Astrocyte (in vitro differentiated cells and primary cell): ENCODE results near the gene LCT. TPM values are rescaled to one million over a fixed set of nuclear protein-coding genes. Genes with fewer than 3 reads are reported as not detected.

Experiments
- total RNA-seq: library from RNA; stranded (reverse); gene quantifications from 2 replicates; pipeline ENCODE4 v1.2.1, GENCODE V29; 2021

The LCT gene
- total RNA-seq, 1 donor from 2014 or later, result not detected

Other genes with a start within 250 kb of the LCT start
- 78.3 and 79.4 TPM in 2 replicates for gene UBXN4, start 95.3 kb downstream of the LCT start, total RNA-seq
- 7.8 and 9.5 TPM in 2 replicates for gene MCM6, start 39.3 kb upstream of the LCT start, total RNA-seq
- 36.6 and 37.9 TPM in 2 replicates for gene DARS1, start 148.4 kb upstream of the LCT start, total RNA-seq